Fibroblast of skin of left quadriceps (primary cell): ENCODE data around the gene LIN7A.
A peak's percentile ranks its signal among the peaks of the same experiment; 100 is the strongest.

Experiments used
- DNase-seq, 2 experiments: peaks; one replicate each; pipeline ENCODE4 v3.0.0-alpha.2; 2013; ENCODE audit warnings: low read depth in 2 of 2

Gene LIN7A

GRCh38 chr12:80860206-80860605, 77.5 kb downstream of the LIN7A start:
- DNase-seq: no peak

GRCh38 chr12:80858356-80858755, 79.4 kb downstream of the LIN7A start:
- no peak for DNase-seq

- DNase-seq: peak; percentile 44 to 50
These were observed 80.4 kb downstream of the LIN7A start for GRCh38 chr12:80857311-80857710.

- no peak for DNase-seq
These were observed 88.4 kb downstream of the LIN7A start for GRCh38 chr12:80849337-80849736.

- DNase-seq: no peak
These were observed 88.9 kb downstream of the LIN7A start for GRCh38 chr12:80848858-80849257.

GRCh38 chr12:80847575-80847974, 90.2 kb downstream of the LIN7A start:
- DNase-seq: no peak

GRCh38 chr12:80846952-80847351, 90.8 kb downstream of the LIN7A start:
- no peak for DNase-seq

- no peak for DNase-seq
These were observed 92.1 kb downstream of the LIN7A start for GRCh38 chr12:80845639-80846038.

- DNase-seq: no peak
These were observed 93.8 kb downstream of the LIN7A start for GRCh38 chr12:80843969-80844368.

GRCh38 chr12:80838708-80839107, 99.0 kb downstream of the LIN7A start:
- no peak for DNase-seq

GRCh38 chr12:80838024-80838658, 99.6 kb downstream of the LIN7A start:
- DNase-seq: no peak

- DNase-seq: peak; percentile 55 to 57
These were observed 100.3 kb downstream of the LIN7A start for GRCh38 chr12:80837342-80837978.

- no peak for DNase-seq
These were observed 103.0 kb downstream of the LIN7A start for GRCh38 chr12:80834724-80835123.

GRCh38 chr12:80830533-80831088, 107.1 kb downstream of the LIN7A start:
- no peak for DNase-seq

GRCh38 chr12:80829767-80830166, 108.0 kb downstream of the LIN7A start:
- peak; percentile 10 to 21 for DNase-seq

- no peak for DNase-seq
These were observed 112.2 kb downstream of the LIN7A start for GRCh38 chr12:80825506-80825905.

- no peak for DNase-seq
These were observed 114.3 kb downstream of the LIN7A start for GRCh38 chr12:80823393-80823792.

- no peak for DNase-seq
These were observed 116.2 kb downstream of the LIN7A start for GRCh38 chr12:80821513-80822000.

- DNase-seq: no peak
These were observed 118.9 kb downstream of the LIN7A start for GRCh38 chr12:80818878-80819277.

GRCh38 chr12:80815351-80815750, 122.4 kb downstream of the LIN7A start:
- DNase-seq: no peak

- no peak for DNase-seq
These were observed 123.3 kb downstream of the LIN7A start for GRCh38 chr12:80814453-80814852.

- DNase-seq: no peak
These were observed 123.9 kb downstream of the LIN7A start for GRCh38 chr12:80813820-80814219.
